Astrocyte (in vitro differentiated cells and primary cell): ENCODE data around the gene ACOT7.

Experiments used
- EZH2 ChIP-seq: IDR thresholded peaks from 2 replicates; pipeline ENCODE4 v1.6.1; 2012; ENCODE audit warnings: mild to moderate bottlenecking, low read length, inconsistent platforms; ENCODE audit not compliant: insufficient read depth
- TF ChIP-seq, protein P1 (sequence below): IDR thresholded peaks from 2 replicates; pipeline ENCODE4 v1.5.1; 2011; ENCODE audit warnings: low read depth, mild to moderate bottlenecking, inconsistent platforms, low read length, moderate library complexity; ENCODE audit not compliant: insufficient read depth

DNA sequence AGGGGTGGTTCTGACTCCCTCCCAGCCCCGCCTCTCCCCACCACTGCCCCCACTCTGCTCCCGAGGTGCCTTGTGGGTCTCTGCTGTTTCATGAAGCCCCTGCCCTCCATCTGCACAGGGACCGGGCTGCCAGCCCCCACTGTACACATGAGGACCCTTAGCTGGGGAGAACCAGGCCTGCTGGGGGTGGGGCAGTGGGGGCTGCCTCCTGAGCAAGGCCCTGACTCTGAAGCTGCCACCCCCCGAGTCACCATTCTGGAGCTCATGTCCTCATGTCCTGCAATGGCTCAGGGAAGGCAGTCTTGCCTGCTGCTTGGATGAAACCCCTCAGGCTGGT, 141.2 kb downstream of the ACOT7 start:
- TF ChIP-seq, protein P1, sequence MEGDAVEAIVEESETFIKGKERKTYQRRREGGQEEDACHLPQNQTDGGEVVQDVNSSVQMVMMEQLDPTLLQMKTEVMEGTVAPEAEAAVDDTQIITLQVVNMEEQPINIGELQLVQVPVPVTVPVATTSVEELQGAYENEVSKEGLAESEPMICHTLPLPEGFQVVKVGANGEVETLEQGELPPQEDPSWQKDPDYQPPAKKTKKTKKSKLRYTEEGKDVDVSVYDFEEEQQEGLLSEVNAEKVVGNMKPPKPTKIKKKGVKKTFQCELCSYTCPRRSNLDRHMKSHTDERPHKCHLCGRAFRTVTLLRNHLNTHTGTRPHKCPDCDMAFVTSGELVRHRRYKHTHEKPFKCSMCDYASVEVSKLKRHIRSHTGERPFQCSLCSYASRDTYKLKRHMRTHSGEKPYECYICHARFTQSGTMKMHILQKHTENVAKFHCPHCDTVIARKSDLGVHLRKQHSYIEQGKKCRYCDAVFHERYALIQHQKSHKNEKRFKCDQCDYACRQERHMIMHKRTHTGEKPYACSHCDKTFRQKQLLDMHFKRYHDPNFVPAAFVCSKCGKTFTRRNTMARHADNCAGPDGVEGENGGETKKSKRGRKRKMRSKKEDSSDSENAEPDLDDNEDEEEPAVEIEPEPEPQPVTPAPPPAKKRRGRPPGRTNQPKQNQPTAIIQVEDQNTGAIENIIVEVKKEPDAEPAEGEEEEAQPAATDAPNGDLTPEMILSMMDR = no peak
- TF ChIP-seq EZH2 = no peak
